Measurements from ENCODE around the gene HTD2.
A peak's percentile ranks its signal among the peaks of the same experiment; 100 is the strongest.
"Not testable (repeated sequence)": the region's sequence is repeated elsewhere in the genome, so short reads cannot be mapped to it uniquely, and the experiment has no call there.

The HTD2 gene
- 0.28 to 2.3 (median 0.44) reads per million in 3 experiments for total RNA-seq

GRCh38 chr3:58305882-58306711, at the start of gene HTD2, which contains the start of gene RPP14:
Gene HTD2, plus strand, starts transcription at chr3:58306520. Its CDS starts 11,094 bp downstream, at chr3:58317614.
Gene RPP14, plus strand, starts transcription at chr3:58306245. Its CDS starts 4,085 bp downstream, at chr3:58310330.
- DNase-seq: peak; percentile 97

GRCh38 chr3:58258392-58259055, 47.8 kb upstream of the HTD2 start:
- DNase-seq: no peak

- no peak for DNase-seq
Observed at GRCh38 chr3:58260261-58260731, 46.0 kb upstream of the HTD2 start.

GRCh38 chr3:58260733-58261132, 45.6 kb upstream of the HTD2 start:
- DNase-seq: no peak

- no peak for DNase-seq
Observed at GRCh38 chr3:58261954-58262666, 44.2 kb upstream of the HTD2 start.

GRCh38 chr3:58266577-58266976, 39.7 kb upstream of the HTD2 start:
- no peak for DNase-seq

GRCh38 chr3:58267543-58267942, 38.8 kb upstream of the HTD2 start:
- not testable (repeated sequence) for DNase-seq

- DNase-seq: no peak
Observed at GRCh38 chr3:58269356-58269755, 37.0 kb upstream of the HTD2 start.

- DNase-seq: no peak
Observed at GRCh38 chr3:58270485-58270884, 35.8 kb upstream of the HTD2 start.

GRCh38 chr3:58271901-58272501, 34.3 kb upstream of the HTD2 start:
- DNase-seq: no peak

- no peak for DNase-seq
Observed at GRCh38 chr3:58272891-58273290, 33.4 kb upstream of the HTD2 start.

- not testable (repeated sequence) for DNase-seq
Observed at GRCh38 chr3:58273362-58273761, 33.0 kb upstream of the HTD2 start.

GRCh38 chr3:58274027-58274614, 32.2 kb upstream of the HTD2 start:
- no peak for DNase-seq

- DNase-seq: no peak
Observed at GRCh38 chr3:58281069-58281468, 25.3 kb upstream of the HTD2 start.

- DNase-seq: no peak
Observed at GRCh38 chr3:58285334-58285733, 21.0 kb upstream of the HTD2 start.

- no peak for DNase-seq
Observed at GRCh38 chr3:58287354-58287753, 19.0 kb upstream of the HTD2 start.

GRCh38 chr3:58288011-58288728, 18.1 kb upstream of the HTD2 start:
- DNase-seq: no peak

GRCh38 chr3:58288964-58289613, 17.2 kb upstream of the HTD2 start:
- DNase-seq: not testable (repeated sequence)

GRCh38 chr3:58290446-58290845, 15.9 kb upstream of the HTD2 start:
- DNase-seq: not testable (repeated sequence)

- no peak for DNase-seq
Observed at GRCh38 chr3:58291671-58292338, 14.5 kb upstream of the HTD2 start.

- DNase-seq: no peak
Observed at GRCh38 chr3:58292866-58293265, 13.5 kb upstream of the HTD2 start.
